GM19324 (cell line): ENCODE measurements around the gene RIPK4.
"Not testable (repeated sequence)": the region's sequence is repeated elsewhere in the genome, so short reads cannot be mapped to it uniquely, and the experiment has no call there.

ENCODE experiments used
- ATAC-seq: cut with Tn5 transposase; IDR thresholded peaks from one replicate; pipeline ENCODE4 v1.9.1; 2021; ENCODE audit warnings: mild to moderate bottlenecking, moderate library complexity; ENCODE audit not compliant: unreplicated experiment, low FRiP score

The RIPK4 gene

GRCh38 chr21:41720250-41720649 is 46.6 kb downstream of the RIPK4 start:
- no peak for ATAC-seq

DNA sequence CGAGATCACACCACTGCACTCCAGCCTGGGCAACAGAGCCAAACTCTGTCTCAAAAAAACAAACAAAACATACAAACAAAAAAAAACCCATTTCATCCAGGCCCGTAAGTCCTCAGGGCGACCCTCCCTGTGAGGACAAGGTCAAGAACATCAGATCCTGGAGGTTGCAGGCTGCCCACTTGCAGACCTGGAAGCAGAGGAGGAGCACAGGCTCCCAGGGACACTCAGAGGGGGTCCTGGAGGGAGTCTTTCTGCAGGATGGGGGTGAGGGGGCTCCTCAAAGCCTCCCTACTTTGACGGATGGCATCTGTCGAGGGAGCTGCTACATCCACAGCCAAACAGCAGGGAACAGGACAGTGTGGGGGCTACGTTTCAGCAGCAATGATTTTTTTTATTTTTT is 47.2 kb downstream of the RIPK4 start:
- no peak for ATAC-seq

GRCh38 chr21:41717573-41718330 is 49.1 kb downstream of the RIPK4 start:
- no peak for ATAC-seq

DNA sequence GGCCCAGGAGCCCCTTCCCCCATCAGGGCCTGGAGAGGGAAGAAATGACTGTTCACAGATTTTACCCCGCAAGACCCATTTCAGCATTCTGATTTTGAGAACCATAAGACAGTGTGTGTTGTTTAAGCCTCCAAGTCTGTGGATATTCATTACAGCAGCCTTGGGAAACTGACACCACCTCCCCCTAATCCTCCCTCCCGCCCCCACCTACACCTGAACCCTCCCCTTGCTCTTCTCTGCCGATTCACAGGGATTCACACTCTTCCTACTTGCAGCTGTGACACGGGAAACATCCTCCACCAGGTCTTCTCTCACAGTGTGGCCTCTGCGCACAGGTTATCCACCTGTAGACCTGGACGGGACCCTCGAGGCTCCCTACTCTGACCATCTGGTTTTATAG is 50.1 kb downstream of the RIPK4 start:
- no peak for ATAC-seq

- ATAC-seq = no peak
Measured at GRCh38 chr21:41715649-41716281, 51.1 kb downstream of the RIPK4 start.

- ATAC-seq = not testable (repeated sequence)
Measured at GRCh38 chr21:41714299-41714865, 52.5 kb downstream of the RIPK4 start.

DNA sequence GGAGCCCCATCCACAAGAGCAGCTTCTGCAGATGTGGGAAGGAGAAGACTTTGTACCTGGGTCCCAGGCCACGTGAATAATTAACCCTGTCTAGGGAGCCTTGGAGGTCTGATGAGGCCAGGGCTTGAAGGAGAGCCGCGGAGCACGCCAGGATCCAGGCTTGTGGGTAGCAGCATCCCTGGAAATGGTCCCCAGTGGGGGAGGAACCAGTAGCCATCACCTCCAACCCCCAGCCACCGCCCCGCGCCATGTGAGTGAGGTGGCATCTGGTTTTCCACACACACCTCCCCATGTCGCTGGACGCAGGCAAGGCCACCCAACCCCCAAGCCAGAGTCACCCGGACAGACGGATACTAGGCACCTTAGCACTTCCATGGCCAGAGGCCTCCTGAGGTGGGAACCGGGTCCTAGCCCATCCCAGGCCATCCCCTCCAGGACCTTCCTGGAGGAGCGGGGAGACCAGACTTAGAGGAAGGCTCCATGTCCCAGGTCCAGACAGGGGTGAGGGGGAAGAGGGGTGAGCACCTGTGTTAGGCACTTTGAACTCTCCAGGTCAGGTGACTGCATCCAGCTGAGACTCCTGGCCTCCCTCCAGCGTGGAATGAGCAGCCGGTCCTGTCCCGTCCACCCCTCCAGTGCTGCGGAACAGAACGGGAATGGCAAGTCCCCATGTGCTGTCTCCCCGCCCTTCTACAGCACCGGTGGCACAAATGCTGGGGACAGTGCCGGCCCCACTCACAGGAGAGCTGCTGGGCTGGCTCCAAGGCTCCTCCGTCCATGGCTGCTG is 53.2 kb downstream of the RIPK4 start:
- ATAC-seq = no peak

GRCh38 chr21:41712730-41713129 is 54.1 kb downstream of the RIPK4 start:
- no peak for ATAC-seq

GRCh38 chr21:41712201-41712600 is 54.7 kb downstream of the RIPK4 start:
- ATAC-seq = no peak

GRCh38 chr21:41711416-41712007 is 55.3 kb downstream of the RIPK4 start:
- no peak for ATAC-seq

GRCh38 chr21:41710823-41711160 is 56.1 kb downstream of the RIPK4 start:
- no peak for ATAC-seq

- ATAC-seq = no peak
Measured at GRCh38 chr21:41709965-41710822, 56.7 kb downstream of the RIPK4 start.

DNA sequence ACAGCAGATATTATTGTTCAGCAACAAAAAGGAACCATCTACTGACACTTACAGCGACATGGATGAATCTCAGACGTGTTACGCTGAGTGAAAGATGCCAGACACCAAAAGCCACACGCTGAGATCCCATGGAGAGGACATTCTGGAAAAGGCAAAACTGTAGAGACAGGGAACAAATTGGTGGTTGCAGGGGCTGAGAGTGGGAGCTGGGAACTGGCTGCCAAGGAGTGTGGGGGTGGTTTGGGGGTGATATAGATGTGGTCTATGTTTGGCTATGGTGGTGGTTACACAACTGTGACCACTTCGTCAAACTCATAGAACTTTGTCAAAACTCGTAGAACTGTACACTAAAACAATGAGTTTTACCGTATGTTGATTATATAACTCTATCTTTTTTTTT is 57.7 kb downstream of the RIPK4 start:
- no peak for ATAC-seq

DNA sequence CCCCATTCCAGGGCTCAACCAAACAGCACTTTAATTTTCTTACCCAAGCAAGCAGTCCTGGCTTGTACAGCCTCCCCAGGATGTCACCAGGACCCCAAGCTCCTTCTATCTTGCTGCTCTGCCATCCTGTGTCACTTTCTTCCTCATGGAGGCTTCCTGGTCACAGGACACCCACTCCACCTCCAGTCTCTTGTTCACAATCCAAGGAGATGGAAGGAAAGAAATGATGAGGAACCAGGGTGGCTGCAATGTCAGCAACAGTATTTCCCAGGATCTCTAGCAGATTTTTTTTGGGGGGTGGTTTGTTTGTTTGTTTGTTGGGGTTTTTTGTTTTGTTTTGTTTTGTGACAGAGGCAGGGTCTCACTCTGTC is 58.9 kb downstream of the RIPK4 start:
- no peak for ATAC-seq

GRCh38 chr21:41707231-41707959 is 59.5 kb downstream of the RIPK4 start:
- no peak for ATAC-seq

DNA sequence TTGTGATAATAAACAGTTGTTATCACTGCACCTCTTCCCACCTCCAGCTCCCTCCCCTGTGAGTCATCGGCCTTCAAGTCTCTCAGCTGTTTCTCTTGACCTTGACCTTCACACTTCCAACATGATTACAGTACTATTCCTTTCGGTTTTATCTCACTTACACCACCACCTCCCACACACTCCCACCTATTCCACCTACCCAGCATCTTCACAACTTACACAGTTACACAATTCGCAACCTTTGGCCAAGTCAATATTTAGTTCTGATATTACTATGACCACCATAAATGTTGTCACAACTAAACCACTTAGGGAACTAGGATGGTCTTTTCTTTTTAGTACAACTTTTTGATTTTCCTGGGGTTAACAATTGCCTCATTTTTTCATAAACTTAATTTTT is 60.2 kb downstream of the RIPK4 start:
- ATAC-seq = no peak

DNA sequence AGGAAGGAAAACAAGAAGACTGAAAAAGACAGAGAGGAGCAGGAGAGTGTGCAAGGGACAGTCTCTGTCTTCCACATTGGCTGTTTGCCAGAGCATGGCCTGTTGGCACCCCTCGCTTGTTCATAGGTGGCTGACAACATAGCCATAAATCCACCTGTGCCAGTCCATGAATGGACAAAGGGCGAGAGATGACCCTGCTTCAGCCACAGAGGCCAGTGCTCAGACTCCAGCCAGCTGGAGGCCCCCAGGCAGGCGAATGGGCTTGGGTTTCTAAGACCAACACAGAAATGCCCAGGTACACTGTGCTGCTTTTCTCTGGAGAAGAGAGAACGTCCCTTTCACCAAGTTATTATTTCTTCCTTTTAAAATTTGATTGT is 60.6 kb downstream of the RIPK4 start:
- ATAC-seq = no peak

- ATAC-seq = no peak
Measured at GRCh38 chr21:41705546-41706262, 61.1 kb downstream of the RIPK4 start.
